Measurements from ENCODE around the gene LPCAT4.
"Not testable (repeated sequence)": the region's sequence is repeated elsewhere in the genome, so short reads cannot be mapped to it uniquely, and the experiment has no call there.

Gene LPCAT4

GRCh38 chr15:34361278-34361677 is 5.7 kb downstream of the LPCAT4 start:
- no peak for DNase-seq

- DNase-seq, result no peak
Measured at GRCh38 chr15:34360298-34360697, 6.7 kb downstream of the LPCAT4 start.

GRCh38 chr15:34359416-34359815 is 7.6 kb downstream of the LPCAT4 start:
- DNase-seq, result no peak

GRCh38 chr15:34358948-34359347 is 8.0 kb downstream of the LPCAT4 start:
- no peak for DNase-seq

- no peak for DNase-seq
Measured at GRCh38 chr15:34358367-34358766, 8.6 kb downstream of the LPCAT4 start.

GRCh38 chr15:34357653-34358052 is 9.3 kb downstream of the LPCAT4 start:
- DNase-seq, result no peak

- DNase-seq, result no peak
Measured at GRCh38 chr15:34355241-34355640, 11.8 kb downstream of the LPCAT4 start.

GRCh38 chr15:34354286-34354685 is 12.7 kb downstream of the LPCAT4 start:
- DNase-seq, result no peak

- DNase-seq, result no peak
Measured at GRCh38 chr15:34353627-34354026, 13.4 kb downstream of the LPCAT4 start.

GRCh38 chr15:34352996-34353395 is 14.0 kb downstream of the LPCAT4 start:
- DNase-seq, result not testable (repeated sequence)

GRCh38 chr15:34349769-34350168 is 17.2 kb downstream of the LPCAT4 start:
- no peak for DNase-seq

- DNase-seq, result no peak
Measured at GRCh38 chr15:34348735-34349300, 18.2 kb downstream of the LPCAT4 start.

GRCh38 chr15:34347951-34348638 is 18.9 kb downstream of the LPCAT4 start:
- no peak for DNase-seq

GRCh38 chr15:34342737-34343575 is 24.0 kb downstream of the LPCAT4 start, which contains the start of the genes NOP10 and NUTM1:
Gene NOP10 (minus strand): TSS chr15:34343136. CDS start chr15:34343073, 63 bp downstream.
Gene NUTM1 (plus strand): TSS chr15:34343315. CDS start chr15:34343697, 382 bp downstream.
- peak; percentile 85 for DNase-seq

GRCh38 chr15:34342213-34342736 is 24.7 kb downstream of the LPCAT4 start:
- not testable (repeated sequence) for DNase-seq

- DNase-seq, result no peak
Measured at GRCh38 chr15:34341381-34342212, 25.4 kb downstream of the LPCAT4 start.

- DNase-seq, result no peak
Measured at GRCh38 chr15:34339946-34340345, 27.1 kb downstream of the LPCAT4 start.

GRCh38 chr15:34338347-34338746 is 28.6 kb downstream of the LPCAT4 start:
- DNase-seq, result no peak

GRCh38 chr15:34337557-34338306 is 29.3 kb downstream of the LPCAT4 start, which contains the start of gene SLC12A6:
Gene SLC12A6 (minus strand): TSS chr15:34337781. CDS start chr15:34336680, 1,101 bp downstream.
- peak; percentile 82 for DNase-seq

- no peak for DNase-seq
Measured at GRCh38 chr15:34336991-34337556, 29.9 kb downstream of the LPCAT4 start.

Data from NCI-H524 treated with DMSO at 0.1 percent for 48 hours (cell line).